Measurements from ENCODE around the gene MRPS33. TPM values are rescaled to one million over a fixed set of nuclear protein-coding genes. Genes with fewer than 3 reads are reported as not detected.

MRPS33 gene
- total RNA-seq, 1 donor: 23.2 TPM

GRCh38 chr7:140992422-140992821 is 22.3 kb downstream of the MRPS33 start:
- Histone ChIP-seq H3K4me2 (ENCODE audit: insufficient read depth, low read length) (no peak overlapping the region), H3K79me2 (ENCODE audit: insufficient read depth, low read length) (no peaks in the 10 kb centered on the region), H3K9me3 (ENCODE audit: low read depth, low read length) (no peaks in the 10 kb centered on the region), H4K20me1 (ENCODE audit: insufficient read depth, low read length) (no peaks in the 10 kb centered on the region), H3K27ac (ENCODE audit: low read depth, low read length) (no peak overlapping the region), H3K27me3 (ENCODE audit: insufficient read depth, low read length) (no peaks in the 10 kb centered on the region), H3K36me3 (ENCODE audit: insufficient read depth, low read length) (no peaks in the 10 kb centered on the region), H3K4me3 (ENCODE audit: insufficient read depth, low read length) (no peak overlapping the region), H2AFZ (ENCODE audit: low read length) (no peak overlapping the region), H3K4me1 (ENCODE audit: insufficient read depth, low read length) (no peaks in the 10 kb centered on the region)
- DNase-seq (ENCODE audit: insufficient read length, low spot score, missing footprints): no peak
- TF ChIP-seq CTCF (IDR thresholded peaks at IDR 0.05; ENCODE audit: extremely low read depth, low read depth, low read length): no peak

DNA sequence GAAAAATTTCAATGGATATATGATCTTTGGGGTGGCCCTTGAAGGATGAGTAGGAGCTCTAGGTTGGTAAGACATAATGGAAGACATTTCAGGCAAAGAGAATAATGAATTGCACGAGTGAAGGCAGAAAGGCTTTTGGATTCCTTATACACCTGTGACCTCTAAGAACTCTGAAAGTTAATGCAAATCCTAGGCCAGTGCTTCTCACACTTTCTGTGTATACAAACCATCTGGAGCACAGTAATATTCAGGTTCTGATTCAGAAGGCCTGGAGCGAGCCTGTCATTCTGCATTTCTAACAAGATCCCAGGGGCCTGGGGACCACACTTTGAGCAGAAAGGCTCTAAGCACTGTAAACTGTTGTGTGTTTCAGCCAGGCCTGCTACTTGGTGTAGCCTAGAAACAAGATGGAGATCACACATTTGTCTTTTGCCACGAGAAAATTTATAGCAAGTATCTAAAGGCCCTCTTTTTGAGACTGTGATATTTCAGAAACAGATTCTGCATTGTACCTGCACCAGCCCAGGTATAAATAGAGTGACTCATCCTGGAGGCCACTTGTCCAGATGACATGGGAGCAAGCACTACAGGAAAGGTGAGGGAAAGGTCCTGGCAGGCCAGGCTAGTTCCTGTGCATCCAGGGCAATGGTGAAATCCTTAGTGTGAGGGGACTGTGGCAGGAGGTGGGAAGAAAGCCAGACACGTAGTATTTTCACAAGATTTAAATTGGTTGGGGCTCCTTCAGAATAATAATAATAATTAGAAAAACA is 24.4 kb downstream of the MRPS33 start:
- Histone ChIP-seq H3K27me3 (ENCODE audit: insufficient read depth, low read length) (no peaks in the 10 kb centered on the region), H3K36me3 (ENCODE audit: insufficient read depth, low read length) (no peaks in the 10 kb centered on the region), H4K20me1 (ENCODE audit: insufficient read depth, low read length) (no peaks in the 10 kb centered on the region), H3K4me1 (ENCODE audit: insufficient read depth, low read length) (no peaks in the 10 kb centered on the region), H3K4me3 (ENCODE audit: insufficient read depth, low read length) (no peak overlapping the region), H3K9me3 (ENCODE audit: low read depth, low read length) (no peaks in the 10 kb centered on the region), H3K27ac (ENCODE audit: low read depth, low read length) (no peak overlapping the region), H3K4me2 (ENCODE audit: insufficient read depth, low read length) (no peak overlapping the region), H2AFZ (ENCODE audit: low read length) (no peak overlapping the region), H3K79me2 (ENCODE audit: insufficient read depth, low read length) (no peaks in the 10 kb centered on the region)
- no peak for DNase-seq (ENCODE audit: insufficient read length, low spot score, missing footprints)
- no peak for TF ChIP-seq CTCF (IDR thresholded peaks at IDR 0.05; ENCODE audit: extremely low read depth, low read depth, low read length)

- H3K4me1 ChIP-seq (ENCODE audit: insufficient read depth, low read length): no peaks in the 10 kb centered on the region
- H3K36me3 ChIP-seq (ENCODE audit: insufficient read depth, low read length): no peaks in the 10 kb centered on the region
- H3K79me2 ChIP-seq (ENCODE audit: insufficient read depth, low read length): no peaks in the 10 kb centered on the region
- no peak overlapping the region for H2AFZ ChIP-seq (ENCODE audit: low read length)
- no peak overlapping the region for H3K27ac ChIP-seq (ENCODE audit: low read depth, low read length)
- no peak overlapping the region for H3K4me3 ChIP-seq (ENCODE audit: insufficient read depth, low read length)
- no peaks in the 10 kb centered on the region for H3K27me3 ChIP-seq (ENCODE audit: insufficient read depth, low read length)
- no peaks in the 10 kb centered on the region for H4K20me1 ChIP-seq (ENCODE audit: insufficient read depth, low read length)
- H3K9me3 ChIP-seq (ENCODE audit: low read depth, low read length): peaks cover under 1% of the 10 kb centered on the region
- no peak overlapping the region for H3K4me2 ChIP-seq (ENCODE audit: insufficient read depth, low read length)
- no peak for TF ChIP-seq CTCF (IDR thresholded peaks at IDR 0.05; ENCODE audit: extremely low read depth, low read depth, low read length)
- no peak for DNase-seq (ENCODE audit: insufficient read length, low spot score, missing footprints)
Observed at GRCh38 chr7:140989068-140989467, 25.7 kb downstream of the MRPS33 start.

- Histone ChIP-seq H2AFZ (ENCODE audit: low read length) (no peak overlapping the region), H3K36me3 (ENCODE audit: insufficient read depth, low read length) (no peaks in the 10 kb centered on the region), H3K4me2 (ENCODE audit: insufficient read depth, low read length) (no peak overlapping the region), H3K27ac (ENCODE audit: low read depth, low read length) (no peak overlapping the region), H4K20me1 (ENCODE audit: insufficient read depth, low read length) (no peaks in the 10 kb centered on the region), H3K4me3 (ENCODE audit: insufficient read depth, low read length) (no peak overlapping the region), H3K4me1 (ENCODE audit: insufficient read depth, low read length) (no peaks in the 10 kb centered on the region), H3K79me2 (ENCODE audit: insufficient read depth, low read length) (no peaks in the 10 kb centered on the region), H3K9me3 (ENCODE audit: low read depth, low read length) (peaks cover 2% of the 10 kb centered on the region), H3K27me3 (ENCODE audit: insufficient read depth, low read length) (no peaks in the 10 kb centered on the region)
- TF ChIP-seq CTCF (IDR thresholded peaks at IDR 0.05; ENCODE audit: extremely low read depth, low read depth, low read length): peak; percentile 29
- no peak for DNase-seq (ENCODE audit: insufficient read length, low spot score, missing footprints)
Observed at GRCh38 chr7:140983802-140984201, 30.9 kb downstream of the MRPS33 start.
